GM23248 (cell line): ENCODE measurements around the gene GPR61. TPM values are rescaled to one million over a fixed set of nuclear protein-coding genes. Genes with fewer than 3 reads are reported as not detected.

Experiments
- DNase-seq: peaks from one replicate; pipeline ENCODE4 v3.0.0-alpha.2; 2015
- H2AFZ ChIP-seq: fragments of 200-600 bp; sonication (generic); 2 replicates; pipeline ENCODE4 v1.6.1; 2016; ENCODE audit warnings: antibody characterized with exemption
- H3F3A ChIP-seq: fragments of 200-600 bp; sonication (generic); 2 replicates; pipeline ENCODE4 v1.6.1; 2016; ENCODE audit warnings: mild to moderate bottlenecking, antibody characterized with exemption, mixed run types; ENCODE audit not compliant: insufficient read depth
- H3K27ac ChIP-seq: fragments of 200-600 bp; sonication (generic); 2 replicates; pipeline ENCODE4 v1.5.1; 2016; ENCODE audit warnings: mild to moderate bottlenecking
- H3K27me3 ChIP-seq: fragments of 200-600 bp; sonication (generic); replicated peaks from 2 replicates; pipeline ENCODE4 v1.6.1; 2016; ENCODE audit warnings: mild to moderate bottlenecking; ENCODE audit not compliant: insufficient read depth
- H3K36me3 ChIP-seq: fragments of 200-600 bp; sonication (generic); 2 replicates; pipeline ENCODE4 v1.6.1; 2016; ENCODE audit warnings: low read depth, mild to moderate bottlenecking
- H3K4me1 ChIP-seq: fragments of 200-600 bp; sonication (generic); 2 replicates; pipeline ENCODE4 v1.6.1; 2016; ENCODE audit warnings: mild to moderate bottlenecking; ENCODE audit not compliant: insufficient read depth
- H3K4me2 ChIP-seq: fragments of 200-600 bp; sonication (generic); one replicate; pipeline ENCODE4 v1.6.1; 2016; ENCODE audit warnings: mild to moderate bottlenecking; ENCODE audit not compliant: unreplicated experiment
- H3K4me3 ChIP-seq: fragments of 200-600 bp; sonication (generic); 2 replicates; pipeline ENCODE4 v1.5.1; 2016; ENCODE audit warnings: mild to moderate bottlenecking
- H3K79me2 ChIP-seq: fragments of 200-600 bp; sonication (generic); 2 replicates; pipeline ENCODE4 v1.6.1; 2016; ENCODE audit warnings: mild to moderate bottlenecking; ENCODE audit not compliant: insufficient read depth
- H3K9ac ChIP-seq: fragments of 200-600 bp; sonication (generic); 2 replicates; pipeline ENCODE4 v1.6.1; 2016; ENCODE audit warnings: mild to moderate bottlenecking
- H3K9me2 ChIP-seq: fragments of 200-600 bp; sonication (generic); 2 replicates; pipeline ENCODE4 v1.6.1; 2016; ENCODE audit warnings: mixed run types, mild to moderate bottlenecking, moderate library complexity; ENCODE audit not compliant: insufficient read depth
- H3K9me3 ChIP-seq: fragments of 200-600 bp; sonication (generic); one replicate; pipeline ENCODE4 v1.6.1; 2017; ENCODE audit warnings: low read depth
- H4K20me1 ChIP-seq: fragments of 200-600 bp; sonication (generic); 2 replicates; pipeline ENCODE4 v1.6.0; 2016; ENCODE audit not compliant: insufficient read depth
- EZH2 ChIP-seq: fragments of 200-600 bp; sonication (generic); IDR thresholded peaks from 2 replicates; pipeline ENCODE4 v1.6.1; 2018; ENCODE audit warnings: antibody characterized with exemption, mild to moderate bottlenecking; ENCODE audit not compliant: insufficient read depth, poor library complexity, severe bottlenecking
- EZH2phosphoT487 ChIP-seq: fragments of 200-600 bp; sonication (generic); IDR thresholded peaks from 2 replicates; pipeline ENCODE4 v1.6.1; 2018; ENCODE audit warnings: antibody characterized with exemption, moderate library complexity, mild to moderate bottlenecking, low read depth; ENCODE audit not compliant: insufficient read depth
- WGBS, 2 experiments: methylation state at CpG; one replicate each; pipeline ENCODE4 v1.1.6; 2015 to 2017; ENCODE audit warnings: low lambda C conversion rate in 2 of 2, low coverage in 1 of 2; ENCODE audit errors: missing lambda C conversion rate in 2 of 2; 5-methylcytosine and 5-hydroxymethylcytosine counted together
- in situ Hi-C: fragments of 300-500 bp; cut with MboI; formaldehyde crosslinking; loops from 2 replicates; pipeline ENCODE4 v1.15.0; 2020
- polyA plus RNA-seq: library from polyadenylated mRNA; unstranded; fragments of >200 nt; fragmentation: Nextera tagmentation; extraction: Ambion mirVana; gene quantifications from 2 replicates; pipeline ENCODE4 v1.2.1, GENCODE V29; 2016
- total RNA-seq: library from RNA; depleted of rRNA; stranded (reverse); fragments of >200 nt; shearing (Covaris generic); gene quantifications from 2 replicates; pipeline ENCODE4 v1.2.3, GENCODE V29; 2014

The GPR61 gene
- total and polyA plus RNA-seq, 2 experiments from 2014 or later: not detected

- H3K36me3 ChIP-seq: no peaks in the 10 kb centered on the region
- peaks cover 31% of the 10 kb centered on the region; the same call in 1 of the 2 replicates for H3K4me1 ChIP-seq
- H3K9ac ChIP-seq: no peak overlapping the region
- no peak for DNase-seq
- peaks cover 100% of the 10 kb centered on the region for H3K79me2 ChIP-seq
- H3K4me2 ChIP-seq: no peak overlapping the region
- H3K27me3 ChIP-seq: no peaks in the 10 kb centered on the region
- no peak overlapping the region for H3K4me3 ChIP-seq
- no peak overlapping the region for H2AFZ ChIP-seq
- TF ChIP-seq EZH2 (no peak), EZH2phosphoT487 (no peak)
- peaks cover 65% of the 10 kb centered on the region; the same call in 1 of the 2 replicates for H4K20me1 ChIP-seq
- in situ Hi-C loops: no loop called here
- H3K9me2 ChIP-seq: no peaks in the 10 kb centered on the region
- H3K27ac ChIP-seq: no peak overlapping the region
- no peaks in the 10 kb centered on the region for H3K9me3 ChIP-seq
- WGBS, 2 experiments: 94 to 100% methylated on average over 3 of the region's 3 CpGs
- no peaks in the 10 kb centered on the region for H3F3A ChIP-seq
Measured at GRCh38 chr1:109565241-109565640, 25.6 kb downstream of the GPR61 start.

- Histone ChIP-seq H2AFZ (no peak overlapping the region), H4K20me1 (peaks cover 51% of the 10 kb centered on the region; the same call in 1 of the 2 replicates), H3K4me2 (no peak overlapping the region), H3K9me2 (no peaks in the 10 kb centered on the region), H3K27ac (no peak overlapping the region), H3K79me2 (peaks cover 100% of the 10 kb centered on the region), H3K36me3 (no peaks in the 10 kb centered on the region), H3K9ac (no peak overlapping the region), H3K27me3 (no peaks in the 10 kb centered on the region), H3K9me3 (no peaks in the 10 kb centered on the region), H3K4me3 (no peak overlapping the region), H3K4me1 (peaks cover 29% of the 10 kb centered on the region; the same call in 1 of the 2 replicates), H3F3A (no peaks in the 10 kb centered on the region)
- TF ChIP-seq EZH2 (no peak), EZH2phosphoT487 (no peak)
- WGBS, 2 experiments: 43 to 59% methylated on average over 1 of the region's 1 CpG
- in situ Hi-C loops: no loop called here
- no peak for DNase-seq
Measured at GRCh38 chr1:109566982-109567381, 27.3 kb downstream of the GPR61 start.

- Histone ChIP-seq H3K9me2 (no peaks in the 10 kb centered on the region), H3K27me3 (no peaks in the 10 kb centered on the region), H3K9ac (no peak overlapping the region), H4K20me1 (peaks cover 50% of the 10 kb centered on the region; the same call in 1 of the 2 replicates), H3K79me2 (peaks cover 100% of the 10 kb centered on the region), H3K27ac (no peak overlapping the region), H3K4me2 (no peak overlapping the region), H3F3A (no peaks in the 10 kb centered on the region), H3K4me3 (no peak overlapping the region), H3K4me1 (peaks cover 26% of the 10 kb centered on the region; the same call in 1 of the 2 replicates), H2AFZ (no peak overlapping the region), H3K9me3 (no peaks in the 10 kb centered on the region), H3K36me3 (no peaks in the 10 kb centered on the region)
- WGBS, 2 experiments: 96 to 100% methylated on average over 4 of the region's 4 CpGs
- TF ChIP-seq EZH2 (no peak), EZH2phosphoT487 (no peak)
- DNase-seq: no peak
- in situ Hi-C loops: no loop called here
Measured at GRCh38 chr1:109567877-109568672, 28.4 kb downstream of the GPR61 start.

GRCh38 chr1:109569323-109569722, 29.7 kb downstream of the GPR61 start:
- H3K27ac ChIP-seq: no peak overlapping the region
- in situ Hi-C loops: no loop called here
- WGBS, 2 experiments: 69 to 75% methylated on average over 1 of the region's 1 CpG

More at GRCh38 chr1:109569323-109569722, 29.7 kb downstream of the GPR61 start:
- H3K9ac ChIP-seq: no peak overlapping the region
- H2AFZ ChIP-seq: no peak overlapping the region
- H3K4me3 ChIP-seq: no peak overlapping the region
- H3K4me1 ChIP-seq: peaks cover 14% of the 10 kb centered on the region; the same call in 1 of the 2 replicates
- peaks cover 46% of the 10 kb centered on the region; the same call in 1 of the 2 replicates for H4K20me1 ChIP-seq
- no peaks in the 10 kb centered on the region for H3K9me2 ChIP-seq
- H3K79me2 ChIP-seq: peaks cover 100% of the 10 kb centered on the region
- peaks cover 5% of the 10 kb centered on the region; the same call in 1 of the 2 replicates for H3K36me3 ChIP-seq
- no peak for DNase-seq
- H3K27me3 ChIP-seq: no peaks in the 10 kb centered on the region
- no peak for TF ChIP-seq EZH2
- TF ChIP-seq EZH2phosphoT487: no peak
- no peak overlapping the region for H3K4me2 ChIP-seq
- H3F3A ChIP-seq: no peaks in the 10 kb centered on the region
- no peaks in the 10 kb centered on the region for H3K9me3 ChIP-seq
